ENCODE data around the gene ZNF655. TPM values are rescaled to one million over a fixed set of nuclear protein-coding genes. Genes with fewer than 3 reads are reported as not detected.

The ZNF655 gene
- polyA plus RNA-seq, 1 donor (not counting 4 experiments of a cell fraction or from before 2014, with no cell fraction given): 71.1 TPM

DNA sequence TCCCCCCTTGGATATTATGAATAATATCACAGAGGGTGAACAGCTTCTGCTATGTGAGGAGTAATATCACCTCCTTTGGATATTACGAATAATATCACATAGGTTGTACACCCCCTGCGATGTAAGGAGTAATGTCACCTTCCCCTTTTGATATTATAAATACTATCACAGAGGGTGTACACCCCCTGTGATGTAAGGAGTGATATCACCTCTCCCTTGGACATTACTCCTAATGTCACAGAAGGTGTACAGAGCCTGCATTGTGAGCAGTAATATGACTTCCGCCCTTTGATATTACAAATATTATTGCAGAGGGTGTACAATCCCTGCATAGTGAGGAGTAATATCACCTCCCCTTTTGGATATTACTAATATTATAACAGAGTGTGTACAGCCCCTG, 30.4 kb downstream of the ZNF655 start:
- Histone ChIP-seq H4K20me1 (ENCODE audit: control insufficient read depth, extremely low read depth, insufficient read depth, low read length) (no peaks in the 10 kb centered on the region), H3K79me2 (ENCODE audit: control insufficient read depth, insufficient read depth, low read length) (no peaks in the 10 kb centered on the region), H3K9me1 (ENCODE audit: control insufficient read depth, extremely low read depth, insufficient read depth, low read length) (no peaks in the 10 kb centered on the region), H3K36me3 (ENCODE audit: control insufficient read depth in 2 of 2, extremely low read depth in 1 of 2, insufficient read depth in 2 of 2, low read length in 2 of 2) (no peaks in the 10 kb centered on the region), H2AFZ (ENCODE audit: control insufficient read depth, low read length) (no peak overlapping the region), H3K4me2 (ENCODE audit: control insufficient read depth, extremely low read depth, insufficient read depth, low read depth, low read length) (no peak overlapping the region), H3K4me1 (ENCODE audit: control insufficient read depth, extremely low read depth, insufficient read depth, low read length) (no peaks in the 10 kb centered on the region), H3K9me3 (ENCODE audit: control insufficient read depth, low read depth, low read length) (no peaks in the 10 kb centered on the region), H3K27me3 (ENCODE audit: control insufficient read depth, extremely low read depth, insufficient read depth, low read length) (no peaks in the 10 kb centered on the region), H3K4me3 (ENCODE audit: control insufficient read depth in 2 of 3, extremely low read depth in 1 of 3, insufficient read depth in 2 of 3, low read depth in 1 of 3, low read length in 3 of 3) (no peak overlapping the region), H3K27ac (ENCODE audit: control insufficient read depth, insufficient read depth, low read length) (no peak overlapping the region), H3K9ac (ENCODE audit: control insufficient read depth, extremely low read depth, insufficient read depth, low read length) (no peak overlapping the region)
- dilution Hi-C loops (cut with MboI; ENCODE audit: extremely low pct_ligation_motif_present, low sequenced_read_pairs): no loop called here
- no peak for FAIRE-seq
- DNase-seq (ENCODE audit: low read depth, low spot score): no peak
- TF ChIP-seq CTCF (optimal IDR thresholded peaks at IDR 0.05 in 1 of 3, IDR thresholded peaks at IDR 0.05 in 1 of 3, conservative IDR thresholded peaks at IDR 0.05 in 1 of 3; ENCODE audit: extremely low read depth in 1 of 3, insufficient read depth in 2 of 3, low read length in 3 of 3): no peak
- no peak for TF ChIP-seq EZH2 (IDR thresholded peaks at IDR 0.05; ENCODE audit: low read length)

DNA sequence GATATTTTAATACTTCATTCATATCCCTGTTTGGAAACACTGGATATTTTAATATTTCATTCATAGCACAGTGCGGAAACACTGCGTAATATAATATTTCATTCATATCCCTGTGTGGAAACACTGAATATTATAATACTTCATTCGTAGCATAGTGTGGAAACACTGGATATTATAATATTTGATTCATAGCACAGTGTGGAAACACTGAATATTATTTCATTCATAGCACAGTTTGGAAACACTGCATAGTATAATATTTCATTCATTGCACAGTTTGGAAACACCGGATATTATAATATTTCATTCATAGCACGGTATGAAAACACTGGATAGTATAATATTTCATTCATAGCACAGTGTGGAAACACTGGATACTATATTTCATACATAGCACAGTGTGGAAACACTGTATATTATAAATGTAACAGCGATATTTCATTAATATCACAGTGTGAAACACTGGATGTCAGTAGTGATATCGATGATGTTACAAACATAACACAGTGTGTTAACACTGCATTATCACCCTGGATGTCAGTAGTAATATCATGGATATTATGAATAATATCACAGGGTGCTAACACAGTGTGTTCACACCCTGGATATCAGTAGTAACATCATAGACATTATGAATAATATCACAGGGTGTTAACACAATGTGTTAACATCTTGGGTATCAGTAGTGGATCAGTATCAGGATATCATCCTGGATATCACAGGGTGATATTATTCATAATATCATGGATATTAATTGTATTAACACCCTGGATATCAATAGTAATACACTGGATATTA, 36.7 kb downstream of the ZNF655 start:
- DNase-seq (ENCODE audit: low read depth, low spot score) (no peak), FAIRE-seq (no peak)
- Histone ChIP-seq H3K4me1 (ENCODE audit: control insufficient read depth, extremely low read depth, insufficient read depth, low read length) (no peaks in the 10 kb centered on the region), H3K4me2 (ENCODE audit: control insufficient read depth, extremely low read depth, insufficient read depth, low read depth, low read length) (no peak overlapping the region), H3K9me3 (ENCODE audit: control insufficient read depth, low read depth, low read length) (no peaks in the 10 kb centered on the region), H3K4me3 (ENCODE audit: control insufficient read depth in 2 of 3, extremely low read depth in 1 of 3, insufficient read depth in 2 of 3, low read depth in 1 of 3, low read length in 3 of 3) (no peak overlapping the region), H3K9ac (ENCODE audit: control insufficient read depth, extremely low read depth, insufficient read depth, low read length) (no peak overlapping the region), H3K79me2 (ENCODE audit: control insufficient read depth, insufficient read depth, low read length) (no peaks in the 10 kb centered on the region), H3K36me3 (ENCODE audit: control insufficient read depth in 2 of 2, extremely low read depth in 1 of 2, insufficient read depth in 2 of 2, low read length in 2 of 2) (no peaks in the 10 kb centered on the region), H2AFZ (ENCODE audit: control insufficient read depth, low read length) (no peak overlapping the region), H3K27me3 (ENCODE audit: control insufficient read depth, extremely low read depth, insufficient read depth, low read length) (no peaks in the 10 kb centered on the region), H3K9me1 (ENCODE audit: control insufficient read depth, extremely low read depth, insufficient read depth, low read length) (no peaks in the 10 kb centered on the region), H3K27ac (ENCODE audit: control insufficient read depth, insufficient read depth, low read length) (no peak overlapping the region), H4K20me1 (ENCODE audit: control insufficient read depth, extremely low read depth, insufficient read depth, low read length) (no peaks in the 10 kb centered on the region)
- TF ChIP-seq CTCF (optimal IDR thresholded peaks at IDR 0.05 in 1 of 3, IDR thresholded peaks at IDR 0.05 in 1 of 3, conservative IDR thresholded peaks at IDR 0.05 in 1 of 3; ENCODE audit: extremely low read depth in 1 of 3, insufficient read depth in 2 of 3, low read length in 3 of 3) (no peak), EZH2 (IDR thresholded peaks at IDR 0.05; ENCODE audit: low read length) (no peak)
- dilution Hi-C loops (cut with MboI; ENCODE audit: extremely low pct_ligation_motif_present, low sequenced_read_pairs): no loop called here
